Measurements from ENCODE around the gene PIGB.
"Not testable (repeated sequence)": the region's sequence is repeated elsewhere in the genome, so short reads cannot be mapped to it uniquely, and the experiment has no call there.

Gene PIGB

DNA sequence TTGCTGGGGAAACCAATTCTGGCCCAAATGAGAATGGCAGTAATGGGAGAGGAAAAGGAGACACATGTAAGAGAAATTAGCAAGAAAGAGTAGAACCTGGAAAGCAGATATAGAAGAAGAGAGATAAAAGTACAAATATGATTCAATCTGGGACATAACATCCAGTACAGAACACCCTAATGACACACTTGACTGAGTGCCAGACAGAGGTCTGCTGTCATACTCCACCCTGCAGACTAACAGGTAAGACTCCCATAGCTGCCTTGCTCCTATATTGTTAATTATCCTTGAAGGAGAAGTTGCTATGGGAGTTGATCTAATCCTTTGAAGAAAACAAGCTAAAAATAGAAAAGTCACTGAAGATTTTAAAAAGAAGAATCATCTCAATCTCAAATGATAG is 68.0 kb downstream of the PIGB start:
- DNase-seq: no peak

DNA sequence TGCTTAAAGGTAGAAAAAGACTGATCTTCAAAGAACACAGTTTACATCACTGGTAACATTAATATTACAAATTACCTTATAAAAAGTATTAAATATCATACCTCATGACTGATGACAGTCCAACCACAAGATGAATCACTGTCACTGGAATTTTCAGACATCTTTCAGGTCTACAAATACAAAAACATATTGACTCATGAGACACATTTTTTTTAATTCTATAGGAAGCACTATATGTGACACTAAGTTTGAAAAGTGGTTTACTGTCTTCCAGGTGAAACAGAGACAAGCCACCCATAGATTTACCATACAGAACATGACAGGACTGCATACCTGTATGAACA is 70.2 kb downstream of the PIGB start:
- no peak for DNase-seq

DNA sequence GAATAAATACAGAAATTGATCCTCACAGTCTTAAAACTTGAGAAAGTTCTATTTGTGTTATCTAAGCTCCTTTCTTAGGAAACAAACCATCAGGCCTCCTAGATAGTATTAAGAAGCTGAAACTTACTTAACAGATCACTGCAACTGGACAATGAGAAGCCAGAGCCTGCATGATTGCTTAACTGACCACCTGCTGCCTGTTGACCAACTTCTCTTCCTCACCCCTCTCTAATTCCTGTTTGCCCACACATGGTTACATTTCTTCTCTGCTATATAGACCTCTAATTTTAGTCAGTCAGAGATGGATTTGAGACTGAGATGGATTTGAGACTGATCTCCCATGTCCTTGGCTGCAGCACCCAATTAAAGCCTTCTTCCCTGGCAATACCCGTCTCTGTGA is 75.7 kb downstream of the PIGB start:
- DNase-seq: peak; percentile 44 to 50

DNA sequence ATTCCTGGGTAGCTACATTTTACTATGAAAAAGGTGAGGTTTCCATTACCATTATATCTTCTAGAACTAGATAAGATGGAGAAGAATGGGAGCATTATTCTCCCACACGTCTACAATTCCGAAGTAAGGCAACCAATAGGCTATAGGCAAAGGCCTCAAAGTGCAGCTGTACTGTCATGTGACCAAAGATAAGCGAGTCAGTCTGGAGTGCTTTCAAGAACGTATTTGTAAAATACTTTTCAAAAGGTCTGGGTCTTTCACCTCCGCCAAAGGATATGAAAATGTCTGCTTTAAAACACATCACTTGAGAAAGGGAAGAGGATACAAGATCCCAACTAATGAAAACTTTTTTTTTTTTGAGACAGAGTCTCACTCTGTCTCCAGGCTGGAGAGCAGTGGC is 79.2 kb downstream of the PIGB start:
- no peak for DNase-seq

DNA sequence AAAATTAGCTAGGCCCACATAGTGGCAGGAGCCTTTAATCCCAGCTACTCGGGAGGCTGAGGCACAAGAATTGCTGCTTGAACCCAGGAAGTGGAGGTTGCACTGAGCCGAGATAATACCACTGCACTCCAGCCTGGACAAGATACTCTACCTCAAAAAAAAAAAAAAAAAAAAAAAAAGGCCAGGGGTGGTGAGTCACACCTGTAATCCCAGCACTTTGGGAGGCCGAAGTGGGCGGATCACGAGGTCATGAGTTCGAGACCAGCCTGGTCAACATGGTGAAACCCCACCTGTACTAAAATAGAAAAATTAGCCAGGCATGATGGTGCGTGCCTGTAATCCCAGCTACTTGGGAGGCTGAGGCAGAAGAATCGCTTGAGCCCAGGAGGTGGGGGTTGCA is 81.0 kb downstream of the PIGB start:
- DNase-seq: not testable (repeated sequence)

DNA sequence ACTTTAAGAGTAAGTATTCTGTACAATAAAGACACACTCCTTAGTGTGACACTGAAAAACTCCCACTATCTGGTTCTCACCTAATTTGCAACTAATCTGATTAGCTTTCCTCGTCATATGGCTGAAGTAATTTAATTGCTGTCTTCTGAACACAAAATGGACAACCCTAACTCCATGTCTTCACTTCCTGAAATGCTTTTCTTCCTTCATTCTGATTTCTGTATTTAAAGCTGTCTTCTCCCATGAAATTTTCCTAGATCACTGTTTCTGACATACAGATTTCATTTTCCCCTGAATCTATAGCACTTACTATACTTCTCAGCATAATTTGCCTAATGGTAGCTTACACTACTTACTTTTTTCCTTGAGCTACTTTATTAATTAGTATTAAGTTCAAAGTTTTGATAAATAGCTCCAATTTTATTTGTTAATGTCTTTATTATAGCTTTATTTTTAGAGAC is 82.8 kb downstream of the PIGB start:
- DNase-seq: no peak

DNA sequence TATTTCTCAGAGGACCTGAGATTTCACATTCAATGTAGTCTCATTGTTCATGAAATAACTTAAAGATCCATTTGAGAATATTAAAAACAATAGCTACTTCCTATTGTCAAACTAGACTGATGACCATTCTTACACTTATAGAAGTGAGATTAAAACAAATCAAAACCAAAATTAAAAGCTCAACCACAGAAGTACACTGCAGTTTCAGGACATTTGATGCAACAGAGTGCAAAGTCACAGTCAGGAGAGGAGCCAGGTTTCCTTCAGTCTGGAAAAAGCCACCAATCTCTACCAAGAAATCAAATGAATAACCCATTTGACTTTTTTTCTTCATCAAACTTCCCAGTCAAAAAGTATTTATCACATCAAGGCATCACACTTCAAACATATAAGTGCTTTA is 83.7 kb downstream of the PIGB start:
- peak in 1 of 2 donors; percentile 22 for DNase-seq

DNA sequence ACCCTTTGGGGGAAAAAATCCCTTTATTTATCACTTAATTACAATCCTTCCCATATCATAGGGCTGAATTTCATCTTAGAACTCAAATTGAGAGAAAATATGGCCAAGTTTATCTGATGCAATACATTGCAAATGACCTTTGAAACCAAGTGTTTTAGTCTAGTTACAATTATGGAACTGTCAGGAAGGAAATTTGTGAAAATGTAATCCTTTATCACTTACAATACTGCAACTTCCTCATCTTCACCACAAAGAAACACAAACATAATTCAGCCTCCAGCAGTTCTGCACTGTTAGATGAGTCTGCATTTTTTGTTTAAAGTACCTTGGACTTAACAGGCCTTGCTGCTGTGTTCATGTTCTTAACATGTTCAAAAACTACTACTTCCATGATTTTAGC is 84.5 kb downstream of the PIGB start:
- DNase-seq: peak; percentile 62 to 73
